HL-60 (cell line): ENCODE data around the gene WDFY2.

Source experiments
- DNase-seq, 2 experiments: peaks; one replicate each; pipeline ENCODE4 v3.0.0-alpha.2; 2010 to 2020; ENCODE audit warnings: low read depth in 1 of 2, low spot score in 1 of 2
- H3K27ac ChIP-seq: fragments of 250-450 bp; sonication (Bioruptor Pico); replicated peaks from 2 replicates; pipeline ENCODE4 v1.5.1; 2020; ENCODE audit warnings: mild to moderate bottlenecking, moderate library complexity
- H3K27me3 ChIP-seq: fragments of 250-450 bp; sonication (Bioruptor Pico); 2 replicates; pipeline ENCODE4 v1.5.1; 2021; ENCODE audit warnings: mild to moderate bottlenecking, moderate library complexity; ENCODE audit not compliant: insufficient read depth, poor library complexity, severe bottlenecking
- H3K4me3 ChIP-seq: replicated peaks from 2 replicates; pipeline ENCODE4 v1.5.1; 2011; ENCODE audit warnings: mild to moderate bottlenecking, control low read depth, low read length; ENCODE audit not compliant: insufficient read depth
- GABPA ChIP-seq: IDR thresholded peaks from 2 replicates; pipeline ENCODE4 v1.6.1; 2012; ENCODE audit warnings: low read depth
- POLR2AphosphoS5 ChIP-seq: IDR thresholded peaks from 2 replicates; pipeline ENCODE4 v1.6.1; 2012; ENCODE audit warnings: low read depth
- SPI1 ChIP-seq: IDR thresholded peaks from 2 replicates; pipeline ENCODE4 v1.6.1; 2012; ENCODE audit warnings: low read depth, mild to moderate bottlenecking, borderline replicate concordance
- TF ChIP-seq, protein P1 (sequence below): IDR thresholded peaks from 2 replicates; pipeline ENCODE4 v1.6.1; 2012; ENCODE audit warnings: low read depth; ENCODE audit not compliant: insufficient replicate concordance
- TF ChIP-seq, protein P2 (sequence below): IDR thresholded peaks from one replicate; pipeline ENCODE4 v1.5.1; 2011; ENCODE audit warnings: low read length, control low read depth, inconsistent platforms; ENCODE audit not compliant: insufficient read depth

Gene WDFY2

DNA sequence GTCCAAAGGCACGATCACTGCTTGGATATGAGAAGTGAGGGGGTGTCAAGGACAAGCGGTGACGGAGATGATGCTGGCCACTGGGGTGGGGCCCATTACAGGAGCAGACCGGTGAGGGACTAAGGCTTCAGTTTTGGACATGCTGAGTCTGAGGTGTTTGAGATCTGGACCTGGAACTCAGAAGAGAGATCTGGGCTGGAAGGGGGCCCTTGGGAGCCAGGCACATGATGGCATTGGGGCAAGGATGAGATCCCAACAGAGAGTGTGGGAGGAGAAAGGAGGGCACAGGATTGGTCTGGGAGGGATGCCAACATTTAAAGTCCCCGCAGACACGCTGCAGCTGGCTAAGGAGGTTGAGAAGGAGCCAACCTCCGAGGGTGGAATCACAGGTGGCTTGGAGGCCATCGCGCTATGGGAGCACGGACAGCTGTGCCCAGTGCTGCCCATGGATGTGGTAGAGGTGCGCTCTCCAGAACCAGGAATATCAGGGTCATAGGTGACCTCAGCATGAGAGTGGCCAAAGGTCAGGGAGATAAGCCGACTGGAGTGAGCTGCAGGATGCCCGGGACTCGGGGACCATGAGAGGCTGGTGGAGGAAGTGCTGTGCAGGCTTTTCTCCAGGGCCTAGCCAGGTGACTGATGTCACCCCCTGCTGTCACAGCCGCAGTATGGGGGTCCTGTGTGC is 197.9 kb downstream of the WDFY2 start:
- Histone ChIP-seq H3K27me3 (no peaks in the 10 kb centered on the region), H3K4me3 (no peak overlapping the region), H3K27ac (no peak overlapping the region)
- no peak for DNase-seq
- TF ChIP-seq, protein P1, sequence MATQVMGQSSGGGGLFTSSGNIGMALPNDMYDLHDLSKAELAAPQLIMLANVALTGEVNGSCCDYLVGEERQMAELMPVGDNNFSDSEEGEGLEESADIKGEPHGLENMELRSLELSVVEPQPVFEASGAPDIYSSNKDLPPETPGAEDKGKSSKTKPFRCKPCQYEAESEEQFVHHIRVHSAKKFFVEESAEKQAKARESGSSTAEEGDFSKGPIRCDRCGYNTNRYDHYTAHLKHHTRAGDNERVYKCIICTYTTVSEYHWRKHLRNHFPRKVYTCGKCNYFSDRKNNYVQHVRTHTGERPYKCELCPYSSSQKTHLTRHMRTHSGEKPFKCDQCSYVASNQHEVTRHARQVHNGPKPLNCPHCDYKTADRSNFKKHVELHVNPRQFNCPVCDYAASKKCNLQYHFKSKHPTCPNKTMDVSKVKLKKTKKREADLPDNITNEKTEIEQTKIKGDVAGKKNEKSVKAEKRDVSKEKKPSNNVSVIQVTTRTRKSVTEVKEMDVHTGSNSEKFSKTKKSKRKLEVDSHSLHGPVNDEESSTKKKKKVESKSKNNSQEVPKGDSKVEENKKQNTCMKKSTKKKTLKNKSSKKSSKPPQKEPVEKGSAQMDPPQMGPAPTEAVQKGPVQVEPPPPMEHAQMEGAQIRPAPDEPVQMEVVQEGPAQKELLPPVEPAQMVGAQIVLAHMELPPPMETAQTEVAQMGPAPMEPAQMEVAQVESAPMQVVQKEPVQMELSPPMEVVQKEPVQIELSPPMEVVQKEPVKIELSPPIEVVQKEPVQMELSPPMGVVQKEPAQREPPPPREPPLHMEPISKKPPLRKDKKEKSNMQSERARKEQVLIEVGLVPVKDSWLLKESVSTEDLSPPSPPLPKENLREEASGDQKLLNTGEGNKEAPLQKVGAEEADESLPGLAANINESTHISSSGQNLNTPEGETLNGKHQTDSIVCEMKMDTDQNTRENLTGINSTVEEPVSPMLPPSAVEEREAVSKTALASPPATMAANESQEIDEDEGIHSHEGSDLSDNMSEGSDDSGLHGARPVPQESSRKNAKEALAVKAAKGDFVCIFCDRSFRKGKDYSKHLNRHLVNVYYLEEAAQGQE: no peak

DNA sequence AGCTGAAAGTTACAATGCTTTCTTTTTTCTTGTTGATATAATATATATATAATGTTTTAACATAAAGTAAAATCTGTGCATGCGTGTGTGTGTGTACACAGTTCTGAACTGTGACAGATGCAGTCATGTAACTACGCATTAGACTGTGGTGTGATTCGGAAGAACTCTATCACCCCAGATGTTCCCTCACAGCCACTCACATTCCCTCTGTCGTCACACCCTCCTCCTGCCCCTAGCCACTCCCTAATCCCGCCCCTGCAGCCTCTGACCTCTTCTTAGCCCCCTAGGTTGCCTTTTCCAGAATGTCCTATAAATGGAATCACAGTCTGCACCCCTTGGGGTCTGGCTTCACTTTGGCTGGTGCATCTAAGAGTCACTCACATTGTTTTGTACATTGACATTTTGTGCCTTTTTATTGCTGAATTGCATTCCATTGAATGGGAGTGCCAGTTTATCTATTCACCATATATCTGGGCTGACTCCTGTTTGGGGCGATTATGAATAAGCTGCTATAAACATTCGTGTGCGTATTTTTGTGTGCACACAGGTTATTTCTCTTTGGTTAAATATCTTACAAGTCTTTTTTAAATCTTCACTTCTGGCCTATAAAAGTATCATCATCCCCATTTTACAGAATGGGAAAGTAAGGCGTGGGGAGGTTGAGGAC is 199.3 kb downstream of the WDFY2 start:
- no peak overlapping the region for H3K4me3 ChIP-seq
- H3K27me3 ChIP-seq: no peaks in the 10 kb centered on the region
- TF ChIP-seq, protein P2, sequence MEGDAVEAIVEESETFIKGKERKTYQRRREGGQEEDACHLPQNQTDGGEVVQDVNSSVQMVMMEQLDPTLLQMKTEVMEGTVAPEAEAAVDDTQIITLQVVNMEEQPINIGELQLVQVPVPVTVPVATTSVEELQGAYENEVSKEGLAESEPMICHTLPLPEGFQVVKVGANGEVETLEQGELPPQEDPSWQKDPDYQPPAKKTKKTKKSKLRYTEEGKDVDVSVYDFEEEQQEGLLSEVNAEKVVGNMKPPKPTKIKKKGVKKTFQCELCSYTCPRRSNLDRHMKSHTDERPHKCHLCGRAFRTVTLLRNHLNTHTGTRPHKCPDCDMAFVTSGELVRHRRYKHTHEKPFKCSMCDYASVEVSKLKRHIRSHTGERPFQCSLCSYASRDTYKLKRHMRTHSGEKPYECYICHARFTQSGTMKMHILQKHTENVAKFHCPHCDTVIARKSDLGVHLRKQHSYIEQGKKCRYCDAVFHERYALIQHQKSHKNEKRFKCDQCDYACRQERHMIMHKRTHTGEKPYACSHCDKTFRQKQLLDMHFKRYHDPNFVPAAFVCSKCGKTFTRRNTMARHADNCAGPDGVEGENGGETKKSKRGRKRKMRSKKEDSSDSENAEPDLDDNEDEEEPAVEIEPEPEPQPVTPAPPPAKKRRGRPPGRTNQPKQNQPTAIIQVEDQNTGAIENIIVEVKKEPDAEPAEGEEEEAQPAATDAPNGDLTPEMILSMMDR: no peak
- TF ChIP-seq, protein P1: no peak
- TF ChIP-seq POLR2AphosphoS5 (no peak), SPI1 (no peak), GABPA (no peak)
- DNase-seq: no peak
- no peak overlapping the region for H3K27ac ChIP-seq

DNA sequence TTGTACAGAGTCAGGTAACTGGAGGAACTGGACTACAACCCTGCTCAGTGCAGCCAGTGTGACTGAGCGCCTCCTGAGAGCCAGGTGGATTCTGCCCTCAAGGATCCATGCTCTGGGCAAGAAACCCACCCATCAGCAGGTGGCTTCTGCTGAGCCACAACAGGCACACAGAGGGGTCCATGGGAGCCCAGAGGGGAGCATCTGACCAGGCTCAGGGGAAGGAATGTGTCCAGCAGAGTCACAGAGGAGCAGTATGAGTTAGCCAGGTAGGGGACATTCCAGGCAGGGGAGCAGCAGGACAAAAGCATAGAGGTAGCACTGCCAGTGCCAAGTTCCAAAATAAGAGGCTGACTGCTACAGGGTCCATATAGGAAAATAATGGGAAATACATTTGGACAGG is 199.8 kb downstream of the WDFY2 start:
- no peaks in the 10 kb centered on the region for H3K27me3 ChIP-seq
- DNase-seq: no peak
- H3K4me3 ChIP-seq: no peak overlapping the region
- no peak overlapping the region for H3K27ac ChIP-seq
- TF ChIP-seq GABPA (no peak), POLR2AphosphoS5 (no peak), SPI1 (no peak)
- TF ChIP-seq, protein P2: no peak
- TF ChIP-seq, protein P1: no peak
